GM12865 (cell line): ENCODE data around the gene LUC7L.

ENCODE experiments used
- DNase-seq: peaks from one replicate; pipeline ENCODE4 v3.0.0; 2010; ENCODE audit warnings: low read depth
- H3K4me3 ChIP-seq: 2 replicates; pipeline ENCODE4 v1.5.1; 2011; ENCODE audit warnings: mild to moderate bottlenecking, low read depth, low read length, control low read depth
- TF ChIP-seq, protein P1 (sequence below): IDR thresholded peaks from 2 replicates; pipeline ENCODE4 v1.5.1; 2011; ENCODE audit warnings: low read length, control low read depth, low read depth, inconsistent platforms; ENCODE audit not compliant: insufficient read depth; ENCODE audit errors: missing control alignments

Gene LUC7L

DNA sequence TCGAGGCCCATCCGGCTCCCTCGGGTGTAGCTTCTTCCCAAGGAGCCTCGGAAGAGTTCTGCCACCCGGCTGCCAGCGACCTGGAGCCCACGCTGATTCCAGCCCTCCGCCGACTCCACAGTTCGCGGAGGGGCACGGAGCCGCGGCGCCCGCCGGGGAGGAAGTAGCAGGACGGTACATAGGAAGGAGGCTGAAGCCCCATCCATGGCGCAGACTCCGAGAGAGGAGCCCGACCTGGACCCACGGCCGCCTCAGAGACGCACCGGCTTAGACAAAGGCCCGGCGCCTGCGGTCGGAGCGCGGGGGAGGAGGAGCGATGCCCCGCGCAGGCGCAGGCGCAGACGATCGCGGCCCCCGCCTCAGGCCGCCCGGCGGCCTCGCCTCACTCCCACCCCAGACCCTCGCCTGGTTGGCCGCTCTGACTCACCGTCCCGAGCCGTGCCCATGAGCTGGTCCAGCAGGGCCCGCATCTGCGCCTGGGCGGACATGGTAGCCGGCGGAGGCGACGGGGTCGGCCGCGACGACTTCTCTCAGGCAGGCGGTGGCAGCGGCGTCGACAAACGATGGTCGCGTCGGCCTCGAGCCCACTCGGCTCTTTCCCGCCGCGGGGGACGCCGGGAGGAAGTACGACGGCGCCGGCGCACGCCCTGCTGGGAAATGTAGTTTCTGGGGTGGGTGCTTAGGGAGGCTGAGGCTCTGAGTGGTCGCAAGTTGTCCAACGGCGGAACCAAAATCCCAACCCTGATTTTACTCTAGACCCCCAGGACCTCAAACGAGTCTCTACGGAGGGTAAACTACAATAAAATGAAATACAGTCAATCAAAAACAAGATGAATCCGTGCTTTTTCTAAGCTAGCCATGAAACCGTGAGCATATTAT is at the start of gene LUC7L:
TSS of gene LUC7L (minus strand) at position 598 of the 879 bp plus-strand sequence. CDS start at position 488, 110 bp downstream.
- H3K4me3 ChIP-seq, result peak within 1 kb of the TSS; percentile 98
- DNase-seq, result peak; percentile 92
- TF ChIP-seq, protein P1, sequence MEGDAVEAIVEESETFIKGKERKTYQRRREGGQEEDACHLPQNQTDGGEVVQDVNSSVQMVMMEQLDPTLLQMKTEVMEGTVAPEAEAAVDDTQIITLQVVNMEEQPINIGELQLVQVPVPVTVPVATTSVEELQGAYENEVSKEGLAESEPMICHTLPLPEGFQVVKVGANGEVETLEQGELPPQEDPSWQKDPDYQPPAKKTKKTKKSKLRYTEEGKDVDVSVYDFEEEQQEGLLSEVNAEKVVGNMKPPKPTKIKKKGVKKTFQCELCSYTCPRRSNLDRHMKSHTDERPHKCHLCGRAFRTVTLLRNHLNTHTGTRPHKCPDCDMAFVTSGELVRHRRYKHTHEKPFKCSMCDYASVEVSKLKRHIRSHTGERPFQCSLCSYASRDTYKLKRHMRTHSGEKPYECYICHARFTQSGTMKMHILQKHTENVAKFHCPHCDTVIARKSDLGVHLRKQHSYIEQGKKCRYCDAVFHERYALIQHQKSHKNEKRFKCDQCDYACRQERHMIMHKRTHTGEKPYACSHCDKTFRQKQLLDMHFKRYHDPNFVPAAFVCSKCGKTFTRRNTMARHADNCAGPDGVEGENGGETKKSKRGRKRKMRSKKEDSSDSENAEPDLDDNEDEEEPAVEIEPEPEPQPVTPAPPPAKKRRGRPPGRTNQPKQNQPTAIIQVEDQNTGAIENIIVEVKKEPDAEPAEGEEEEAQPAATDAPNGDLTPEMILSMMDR, result no peak

GRCh38 chr16:278863-279366 is 49.7 kb upstream of the LUC7L start:
- H3K4me3 ChIP-seq, result no peak overlapping the region
- TF ChIP-seq, protein P1, result no peak
- peak; percentile 61 for DNase-seq

- H3K4me3 ChIP-seq, result no peak overlapping the region
- TF ChIP-seq, protein P1, result no peak
- DNase-seq, result no peak
Measured at GRCh38 chr16:276426-277077, 47.3 kb upstream of the LUC7L start.

- TF ChIP-seq, protein P1, result no peak
- no peak within 1 kb of the TSS for H3K4me3 ChIP-seq
- no peak for DNase-seq
Measured at GRCh38 chr16:275786-276232, 46.6 kb upstream of the LUC7L start, which contains the start of gene RGS11. RGS11 (minus strand) TSS chr16:275944; CDS start chr16:275911, 33 bp downstream.

DNA sequence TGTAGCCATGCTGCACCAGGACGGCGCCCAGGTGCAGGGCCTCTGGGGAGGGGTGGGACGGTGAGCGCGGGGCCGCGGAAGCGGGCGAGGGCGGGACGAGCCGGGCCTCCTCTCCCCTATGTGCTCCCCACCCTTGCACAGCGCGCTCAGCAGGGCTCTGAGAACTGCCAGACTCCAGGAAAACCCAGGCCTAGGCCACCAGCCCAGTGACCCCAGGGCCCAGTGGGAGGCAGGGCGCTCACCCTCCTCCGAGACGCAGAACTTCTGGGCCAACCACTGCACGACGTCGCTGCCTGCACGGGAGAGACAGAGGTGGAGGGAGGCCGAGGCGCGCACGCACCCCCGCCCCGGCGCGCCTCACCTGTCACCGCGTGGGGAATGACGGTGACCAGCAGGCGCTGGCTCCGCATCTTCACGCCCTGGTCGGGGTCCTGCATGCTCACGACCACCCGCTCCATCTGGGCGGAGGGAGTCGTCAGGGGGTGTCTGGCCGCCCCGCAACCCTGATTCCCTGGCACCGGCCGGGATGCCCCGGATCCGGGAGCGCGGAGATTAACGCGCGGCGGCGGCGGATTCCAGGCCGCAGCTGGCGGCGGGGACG is 45.9 kb upstream of the LUC7L start:
- DNase-seq, result no peak
- TF ChIP-seq, protein P1, result no peak
- no peak overlapping the region for H3K4me3 ChIP-seq

DNA sequence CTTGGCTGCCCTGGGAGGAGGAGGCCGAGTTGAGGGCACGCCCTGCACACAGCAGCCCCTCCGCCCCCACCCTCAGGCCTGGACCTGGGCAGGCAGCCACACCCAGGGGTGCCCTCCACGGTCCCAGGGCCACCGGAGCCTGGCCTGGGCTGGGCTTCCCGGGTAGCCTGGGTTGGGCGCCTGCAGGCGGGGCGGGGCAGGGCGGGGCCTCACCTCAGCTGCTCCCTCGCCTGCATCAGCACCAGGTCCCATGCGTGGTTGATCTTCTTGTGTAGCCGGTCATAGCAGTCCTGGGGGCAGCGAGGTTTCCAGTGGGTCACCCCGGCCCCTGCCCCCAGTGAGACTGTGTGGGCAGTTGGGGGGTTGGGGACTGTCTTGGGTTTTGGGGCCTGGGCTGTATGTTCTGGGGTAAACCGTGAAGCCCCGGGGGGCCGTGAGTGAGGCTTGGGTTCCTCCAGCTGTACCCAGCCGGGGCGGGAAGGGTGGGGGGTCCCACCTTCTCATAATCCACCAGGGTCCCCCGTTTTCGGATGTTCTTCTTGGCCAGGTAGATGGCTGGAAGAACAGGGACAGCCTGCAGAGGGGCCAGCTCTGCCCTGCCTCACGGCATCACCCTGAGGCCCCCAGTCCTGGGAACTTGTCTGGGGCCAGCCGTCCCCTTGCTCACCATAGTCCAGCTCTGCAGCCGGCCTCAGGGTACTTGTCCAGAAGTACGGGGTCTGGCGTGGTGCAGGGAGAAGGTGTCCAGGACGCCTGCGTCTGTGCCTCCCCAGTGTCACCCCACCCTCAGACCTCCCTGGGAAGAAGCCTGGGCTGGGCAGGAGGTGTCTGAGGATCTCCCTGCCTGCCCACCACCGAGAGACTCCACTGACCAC is 44.5 kb upstream of the LUC7L start:
- DNase-seq, result peak; percentile 15
- TF ChIP-seq, protein P1, result no peak
- no peak overlapping the region for H3K4me3 ChIP-seq
